Lower lobe of right lung (tissue), 2 donors: ENCODE measurements around the gene DNAH2. TPM values are rescaled to one million over a fixed set of nuclear protein-coding genes. Genes with fewer than 3 reads are reported as not detected.

ENCODE experiments used
- ATAC-seq, 2 donors: fragments of 200-7000 bp; cut with Tn5 transposase; one replicate each; pipeline ENCODE4 v1.9.1; 2020 to 2022; ENCODE audit warnings: mild to moderate bottlenecking in 2 of 2, moderate library complexity in 2 of 2
- DNase-seq: peaks from one replicate; pipeline ENCODE4 v3.0.0-alpha.2; 2020
- H3K27ac ChIP-seq: fragments of 200-600 bp; one replicate; pipeline ENCODE4 v1.8.0; 2022
- H3K27me3 ChIP-seq: fragments of 200-600 bp; one replicate; pipeline ENCODE4 v1.8.0; 2022; ENCODE audit warnings: low read depth
- H3K36me3 ChIP-seq: fragments of 200-600 bp; one replicate; pipeline ENCODE4 v1.8.0; 2022; ENCODE audit warnings: mild to moderate bottlenecking
- H3K4me1 ChIP-seq: fragments of 200-600 bp; one replicate; pipeline ENCODE4 v1.8.0; 2022
- H3K4me3 ChIP-seq: fragments of 200-600 bp; one replicate; pipeline ENCODE4 v1.8.0; 2022; ENCODE audit warnings: mild to moderate bottlenecking
- H3K9me3 ChIP-seq: fragments of 200-600 bp; one replicate; pipeline ENCODE4 v1.8.0; 2022
- intact Hi-C: fragments of 100-400 bp; cut with DNase I; formaldehyde crosslinking; loops from one replicate; pipeline ENCODE4 v1.11.0; 2022
- total RNA-seq: library from RNA; stranded (reverse); fragmentation: NEBNext Ultra II Directional; extraction: Animal tissue kit (Norgen Biotek cat#: 25700); gene quantifications from one replicate; pipeline ENCODE4 v1.2.1, GENCODE V29; 2021
- TF ChIP-seq, protein P1 (sequence below): fragments of 200-600 bp; IDR thresholded peaks from one replicate; pipeline ENCODE4 v1.8.0; 2022; ENCODE audit warnings: antibody characterized with exemption, mild to moderate bottlenecking
- donor health status: DM: no; HTN: yes; CAD: no; lungs with severe emphysema.

Gene DNAH2
- total RNA-seq, 1 donor from 2014 or later: 6.2 TPM

DNA sequence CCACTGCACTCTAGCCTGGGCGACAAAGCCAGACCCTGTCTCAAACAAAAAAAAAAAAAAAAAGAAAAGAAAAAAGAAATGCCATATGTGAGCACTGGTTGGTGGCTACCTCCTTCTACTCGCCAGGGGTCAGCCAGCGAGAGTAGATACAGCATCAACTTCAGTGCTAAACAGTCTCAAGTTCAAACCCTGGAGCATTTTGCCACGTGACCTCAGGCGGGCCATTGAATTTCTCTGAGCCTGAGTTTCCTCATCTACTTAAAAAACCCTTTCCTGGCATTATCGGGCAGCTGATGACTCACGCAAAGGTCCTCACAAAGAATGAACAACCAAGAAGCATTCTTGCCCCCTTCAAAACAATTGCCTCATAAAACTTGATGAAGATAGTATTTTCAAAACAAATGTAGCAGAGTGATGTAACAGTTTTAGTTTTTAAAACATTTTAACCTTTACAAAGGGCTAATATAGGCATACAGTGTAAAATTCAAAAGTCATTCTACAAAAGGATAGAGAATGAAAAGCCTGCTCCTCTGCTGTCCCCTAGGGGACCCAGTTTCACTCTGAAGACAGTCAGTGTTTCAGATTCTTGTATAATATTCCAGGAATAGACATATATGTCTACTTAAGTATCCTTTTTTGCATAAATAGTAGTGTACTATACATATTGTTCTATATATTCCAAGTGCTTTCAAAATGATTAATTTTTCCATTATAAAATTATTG lies 28.4 kb downstream of the DNAH2 start:
- Histone ChIP-seq H3K4me1 (peaks cover 13% of the 10 kb centered on the region), H3K36me3 (no peaks in the 10 kb centered on the region), H3K4me3 (no peak overlapping the region), H3K9me3 (no peaks in the 10 kb centered on the region), H3K27ac (no peak overlapping the region), H3K27me3 (peaks cover under 1% of the 10 kb centered on the region)
- TF ChIP-seq, protein P1, sequence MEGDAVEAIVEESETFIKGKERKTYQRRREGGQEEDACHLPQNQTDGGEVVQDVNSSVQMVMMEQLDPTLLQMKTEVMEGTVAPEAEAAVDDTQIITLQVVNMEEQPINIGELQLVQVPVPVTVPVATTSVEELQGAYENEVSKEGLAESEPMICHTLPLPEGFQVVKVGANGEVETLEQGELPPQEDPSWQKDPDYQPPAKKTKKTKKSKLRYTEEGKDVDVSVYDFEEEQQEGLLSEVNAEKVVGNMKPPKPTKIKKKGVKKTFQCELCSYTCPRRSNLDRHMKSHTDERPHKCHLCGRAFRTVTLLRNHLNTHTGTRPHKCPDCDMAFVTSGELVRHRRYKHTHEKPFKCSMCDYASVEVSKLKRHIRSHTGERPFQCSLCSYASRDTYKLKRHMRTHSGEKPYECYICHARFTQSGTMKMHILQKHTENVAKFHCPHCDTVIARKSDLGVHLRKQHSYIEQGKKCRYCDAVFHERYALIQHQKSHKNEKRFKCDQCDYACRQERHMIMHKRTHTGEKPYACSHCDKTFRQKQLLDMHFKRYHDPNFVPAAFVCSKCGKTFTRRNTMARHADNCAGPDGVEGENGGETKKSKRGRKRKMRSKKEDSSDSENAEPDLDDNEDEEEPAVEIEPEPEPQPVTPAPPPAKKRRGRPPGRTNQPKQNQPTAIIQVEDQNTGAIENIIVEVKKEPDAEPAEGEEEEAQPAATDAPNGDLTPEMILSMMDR: no peak
- ATAC-seq: peak; percentile 57 to 69
- intact Hi-C loops: no loop called here
- DNase-seq: no peak

DNA sequence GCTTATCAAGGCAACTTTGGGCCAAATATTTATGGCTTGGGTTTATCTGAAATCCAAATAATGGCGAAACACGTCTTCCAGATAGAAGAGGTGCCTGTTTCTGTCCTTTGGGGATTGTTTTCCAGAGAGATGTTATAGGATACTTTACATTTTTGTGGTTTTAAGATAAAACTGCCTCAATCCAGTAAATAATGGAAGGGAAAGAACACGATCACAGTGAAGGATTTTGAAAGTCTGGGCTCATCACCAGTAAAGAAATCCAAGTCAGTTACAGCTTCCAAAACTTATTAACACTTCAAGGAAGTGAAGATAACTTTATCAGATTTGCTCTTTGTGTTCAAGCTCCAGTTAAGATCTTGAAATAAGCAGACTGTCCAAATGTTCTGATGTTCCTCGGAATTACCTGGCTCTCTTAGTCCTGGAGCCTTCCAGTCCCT lies 30.1 kb downstream of the DNAH2 start:
- TF ChIP-seq, protein P1: no peak
- H3K27me3 ChIP-seq: no peaks in the 10 kb centered on the region
- H3K36me3 ChIP-seq: no peaks in the 10 kb centered on the region
- peaks cover 13% of the 10 kb centered on the region for H3K4me1 ChIP-seq
- DNase-seq (no peak), ATAC-seq (no peak)
- H3K4me3 ChIP-seq: no peak overlapping the region
- intact Hi-C loops: no loop called here
- no peaks in the 10 kb centered on the region for H3K9me3 ChIP-seq
- no peak overlapping the region for H3K27ac ChIP-seq

DNA sequence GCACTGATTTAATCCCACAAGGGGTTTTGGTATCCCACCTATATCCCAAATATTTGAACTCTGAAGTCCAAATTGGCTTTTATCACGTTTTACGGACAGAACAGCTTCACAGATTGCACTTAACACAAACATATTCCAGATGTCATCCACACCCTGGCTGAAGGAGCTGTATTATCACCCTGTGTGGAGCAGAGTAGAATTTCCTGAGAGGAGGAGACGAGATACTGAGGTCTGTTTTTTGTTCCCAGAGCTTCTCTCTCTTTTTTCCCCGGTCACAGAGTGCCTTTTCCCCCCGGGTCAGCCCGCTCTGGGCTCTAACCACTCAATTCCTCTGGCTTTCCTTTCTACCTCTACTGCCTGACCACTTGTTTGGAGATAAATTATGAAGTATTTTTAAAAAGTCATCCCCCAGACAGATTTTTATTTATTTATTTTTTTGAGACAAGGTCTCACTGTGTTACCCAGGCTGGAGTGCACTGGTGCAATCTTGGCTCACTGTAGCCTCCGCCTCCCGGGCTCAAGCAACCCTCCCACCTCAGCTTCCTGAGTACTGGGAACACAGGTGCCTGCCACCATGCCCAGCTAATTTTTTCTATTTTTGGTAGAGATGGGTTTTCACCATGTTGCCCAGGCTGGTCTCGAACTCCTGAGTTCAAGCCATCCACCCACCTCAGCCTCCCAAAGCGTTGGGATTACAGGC lies 30.7 kb downstream of the DNAH2 start:
- intact Hi-C loops: no loop called here
- no peak for ATAC-seq
- H3K4me1 ChIP-seq: peaks cover 13% of the 10 kb centered on the region
- TF ChIP-seq, protein P1: no peak
- H3K9me3 ChIP-seq: no peaks in the 10 kb centered on the region
- H3K4me3 ChIP-seq: no peak overlapping the region
- H3K36me3 ChIP-seq: no peaks in the 10 kb centered on the region
- DNase-seq: no peak
- H3K27ac ChIP-seq: no peak overlapping the region
- H3K27me3 ChIP-seq: no peaks in the 10 kb centered on the region

DNA sequence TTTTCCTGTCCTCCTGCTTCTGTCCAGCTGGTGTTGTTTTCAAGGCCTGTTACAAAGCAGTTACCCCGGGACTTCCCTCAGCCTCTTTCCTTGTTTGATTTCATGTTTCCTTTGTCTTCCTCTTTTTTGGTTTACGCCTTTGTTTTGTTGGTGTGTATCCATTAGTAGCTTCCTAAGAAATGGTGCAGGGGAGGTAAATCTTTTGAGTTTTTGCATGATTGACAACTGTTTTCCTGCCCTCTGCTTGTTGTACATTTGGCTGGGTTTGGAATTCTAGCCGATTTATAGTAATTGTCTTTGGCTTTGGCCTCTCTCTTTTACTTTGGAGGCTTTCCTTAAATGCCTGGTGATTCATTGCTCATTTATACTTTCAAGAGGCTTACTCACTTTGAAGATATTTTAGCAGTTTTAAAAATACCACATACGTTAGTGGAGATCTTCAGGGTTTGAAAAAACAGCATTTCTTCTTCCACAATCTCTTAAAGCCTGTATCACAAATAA lies 32.8 kb downstream of the DNAH2 start:
- intact Hi-C loops: no loop called here
- Histone ChIP-seq H3K27ac (no peak overlapping the region), H3K27me3 (no peaks in the 10 kb centered on the region), H3K9me3 (no peaks in the 10 kb centered on the region), H3K36me3 (no peaks in the 10 kb centered on the region), H3K4me1 (no peaks in the 10 kb centered on the region), H3K4me3 (no peak overlapping the region)
- TF ChIP-seq, protein P1: no peak
- ATAC-seq (no peak), DNase-seq (no peak)

DNA sequence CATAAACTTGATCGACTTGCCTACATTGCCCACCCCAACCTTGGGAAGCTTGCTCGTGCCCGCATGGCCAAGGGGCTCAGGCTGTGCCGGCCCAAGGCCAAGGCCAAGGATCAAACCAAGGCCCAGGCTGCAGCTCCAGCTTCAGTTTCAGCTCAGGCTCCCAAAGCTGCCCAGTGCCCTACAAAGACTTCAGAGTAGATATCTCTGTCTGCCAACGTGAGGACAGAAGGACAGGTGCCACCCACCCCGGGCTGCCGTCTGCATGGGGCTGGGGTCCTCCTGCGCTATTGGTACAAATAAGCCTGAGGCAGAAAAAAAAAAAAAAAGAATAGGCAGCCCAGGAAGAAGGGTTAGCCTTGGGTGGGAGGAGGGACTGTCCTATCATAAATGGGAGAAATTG lies 37.1 kb downstream of the DNAH2 start:
- no peaks in the 10 kb centered on the region for H3K27me3 ChIP-seq
- H3K9me3 ChIP-seq: no peaks in the 10 kb centered on the region
- intact Hi-C loops: no loop called here
- TF ChIP-seq, protein P1: no peak
- no peak overlapping the region for H3K27ac ChIP-seq
- ATAC-seq (no peak), DNase-seq (no peak)
- no peak overlapping the region for H3K4me3 ChIP-seq
- H3K36me3 ChIP-seq: no peaks in the 10 kb centered on the region
- H3K4me1 ChIP-seq: no peaks in the 10 kb centered on the region
